NCI-H2227 treated with DMSO at 0.1 percent for 48 hours (cell line): ENCODE measurements around the gene GBA2.

ENCODE experiments used
- DNase-seq: peaks from one replicate; lab custom pipeline; 2025; lab: John Stamatoyannopoulos, UW

GBA2 gene

GRCh38 chr9:35714579-35715252, 34.3 kb downstream of the GBA2 start:
- no peak for DNase-seq

- DNase-seq: no peak
Measured at GRCh38 chr9:35714123-35714522, 34.9 kb downstream of the GBA2 start.

DNA sequence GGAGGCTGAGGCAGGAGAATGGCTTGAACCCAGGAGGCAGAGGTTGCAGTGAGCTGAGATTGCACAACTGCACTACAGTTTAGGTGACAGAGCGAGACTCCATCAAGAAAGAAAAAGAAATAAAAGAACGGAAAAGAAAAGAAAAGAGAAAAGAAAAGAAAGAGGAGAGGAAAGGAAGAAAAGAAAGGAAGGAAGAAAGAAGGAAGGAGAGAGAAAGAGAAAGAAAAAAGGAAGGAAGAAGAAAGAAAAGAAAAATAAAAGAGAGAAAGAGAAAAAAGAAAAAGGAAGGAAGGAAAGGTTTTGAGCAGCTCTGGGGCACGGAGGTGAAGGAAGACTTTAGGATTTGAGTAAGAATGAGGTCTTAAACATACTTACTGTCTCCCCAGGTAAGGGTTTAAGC, 35.5 kb downstream of the GBA2 start:
- DNase-seq: no peak

- DNase-seq: no peak
Measured at GRCh38 chr9:35712762-35713400, 36.1 kb downstream of the GBA2 start.

DNA sequence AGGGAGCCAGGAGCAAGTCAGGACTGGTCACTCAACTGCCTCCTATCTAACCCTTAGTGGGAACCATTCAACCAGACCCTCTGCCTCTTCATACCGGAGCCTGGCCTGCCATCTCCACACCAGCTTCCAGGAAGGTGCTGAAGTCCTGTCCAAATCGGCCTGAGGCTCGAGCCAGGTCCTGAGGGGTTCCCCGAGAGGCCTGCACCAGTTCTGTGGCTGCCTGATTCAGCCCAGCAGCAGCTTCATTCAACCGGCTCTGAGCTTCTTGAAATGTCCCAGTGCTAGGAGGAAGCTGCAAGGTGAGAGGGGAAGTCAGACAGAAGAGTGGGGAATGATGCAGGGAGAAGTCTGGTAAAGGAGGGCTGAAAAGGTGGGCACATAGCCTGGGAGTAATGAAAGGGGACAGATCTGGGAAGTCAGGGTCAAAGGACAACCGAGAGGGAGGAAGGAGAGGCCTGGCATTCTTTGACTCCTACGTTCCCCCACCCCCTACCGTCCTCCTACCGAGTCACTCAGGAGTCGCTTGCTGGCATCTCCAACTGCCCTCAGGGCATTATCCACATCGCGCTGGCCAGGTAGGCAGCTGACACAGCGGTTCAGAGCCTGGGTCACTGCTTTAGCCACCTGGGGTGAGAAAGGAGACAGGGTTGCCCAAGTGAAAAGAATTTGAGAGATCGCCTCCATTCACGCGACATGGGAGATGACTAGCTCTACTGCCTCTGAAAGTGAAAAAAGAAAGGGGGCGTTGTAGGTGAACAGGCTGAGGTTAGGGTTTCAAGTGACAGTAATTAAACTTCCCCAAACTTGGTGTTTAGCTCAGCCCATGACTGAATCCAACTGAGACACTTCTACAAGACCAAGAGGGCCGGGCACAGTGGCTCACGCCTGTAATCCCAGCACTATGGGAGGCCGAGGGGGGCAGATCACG, 37.3 kb downstream of the GBA2 start:
- no peak for DNase-seq

GRCh38 chr9:35710818-35711500, 38.1 kb downstream of the GBA2 start:
- DNase-seq: no peak

GRCh38 chr9:35708146-35708545, 40.9 kb downstream of the GBA2 start:
- DNase-seq: no peak

DNA sequence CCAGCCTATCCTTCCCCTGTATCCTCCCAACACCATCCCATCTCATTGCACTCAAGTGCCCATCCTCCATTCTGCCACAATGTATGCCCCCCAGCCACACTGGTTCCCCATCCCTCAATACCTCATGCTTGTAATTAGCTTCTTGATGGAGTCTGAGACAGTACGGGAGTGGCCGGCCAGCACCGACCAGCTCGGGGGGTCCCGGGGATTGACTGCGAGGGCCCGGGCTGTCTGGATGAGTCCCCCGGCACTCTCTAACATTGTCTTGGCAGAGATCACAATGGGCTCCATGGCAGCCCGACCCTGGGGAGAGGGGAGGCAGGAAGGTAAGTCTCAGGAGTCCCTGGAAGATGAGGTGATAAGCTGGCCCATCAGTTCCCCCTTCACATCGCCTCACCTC, 42.1 kb downstream of the GBA2 start:
- DNase-seq: no peak

- DNase-seq: no peak
Measured at GRCh38 chr9:35705836-35706430, 43.1 kb downstream of the GBA2 start.

DNA sequence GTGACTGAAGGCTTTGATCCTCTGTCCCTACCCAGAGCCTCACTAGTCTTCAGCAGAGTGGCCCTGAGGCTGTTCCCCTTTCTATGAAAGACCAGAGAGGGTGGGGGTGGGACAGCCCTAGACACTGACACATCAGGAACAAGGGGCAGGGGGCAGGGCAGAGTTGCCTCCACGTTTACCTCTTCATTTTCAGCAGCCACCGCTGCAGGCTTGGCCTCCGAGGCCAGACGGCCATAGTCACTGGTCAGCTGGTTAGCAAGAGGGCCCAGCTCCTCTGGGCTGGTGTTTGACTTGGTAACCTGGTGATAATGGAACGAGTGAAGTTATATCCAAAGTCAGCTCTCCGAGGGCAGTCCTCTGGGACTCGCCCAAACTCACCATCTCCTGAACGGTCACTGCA, 43.7 kb downstream of the GBA2 start:
- no peak for DNase-seq

GRCh38 chr9:35703906-35704672, 44.9 kb downstream of the GBA2 start:
- no peak for DNase-seq

- DNase-seq: no peak
Measured at GRCh38 chr9:35702696-35703095, 46.3 kb downstream of the GBA2 start.

- no peak for DNase-seq
Measured at GRCh38 chr9:35700942-35701341, 48.1 kb downstream of the GBA2 start.

GRCh38 chr9:35700031-35700430, 49.0 kb downstream of the GBA2 start:
- no peak for DNase-seq

- DNase-seq: no peak
Measured at GRCh38 chr9:35698231-35698630, 50.8 kb downstream of the GBA2 start.

- no peak for DNase-seq
Measured at GRCh38 chr9:35697486-35697885, 51.5 kb downstream of the GBA2 start.

DNA sequence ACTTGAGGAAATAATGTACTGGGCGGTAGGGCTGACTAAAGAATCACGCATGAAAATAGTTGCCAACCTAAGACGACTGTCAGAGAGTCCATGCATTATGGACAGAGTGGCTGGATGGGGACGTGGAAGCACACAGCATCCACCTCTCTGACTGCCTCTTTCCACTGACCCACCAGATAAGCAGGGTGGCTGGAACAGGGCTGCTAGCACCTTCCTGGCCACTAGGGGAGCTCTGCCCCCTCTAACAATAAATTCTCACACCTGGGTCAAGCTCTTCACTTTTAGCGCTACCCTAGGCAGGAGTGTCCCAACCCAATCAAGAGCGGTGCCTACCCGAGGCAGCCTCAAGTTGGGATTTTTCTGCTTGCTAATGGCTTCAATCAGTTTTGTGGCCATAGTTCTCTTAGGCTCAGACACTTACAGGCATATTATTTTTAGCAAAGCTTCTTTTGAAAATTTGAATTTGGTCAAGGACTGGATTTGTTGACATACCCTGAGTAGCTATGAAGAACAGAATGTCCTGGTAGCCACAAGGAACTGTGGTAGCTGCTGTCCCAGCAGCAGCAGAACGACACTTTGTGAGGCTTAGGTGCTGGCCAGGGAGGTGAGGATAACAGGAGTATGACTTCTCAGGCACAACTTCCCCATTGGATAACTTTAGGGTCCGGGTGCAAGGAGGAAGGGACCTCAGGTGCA, 52.4 kb downstream of the GBA2 start:
- DNase-seq: no peak

GRCh38 chr9:35695943-35696401, 53.1 kb downstream of the GBA2 start:
- DNase-seq: no peak

DNA sequence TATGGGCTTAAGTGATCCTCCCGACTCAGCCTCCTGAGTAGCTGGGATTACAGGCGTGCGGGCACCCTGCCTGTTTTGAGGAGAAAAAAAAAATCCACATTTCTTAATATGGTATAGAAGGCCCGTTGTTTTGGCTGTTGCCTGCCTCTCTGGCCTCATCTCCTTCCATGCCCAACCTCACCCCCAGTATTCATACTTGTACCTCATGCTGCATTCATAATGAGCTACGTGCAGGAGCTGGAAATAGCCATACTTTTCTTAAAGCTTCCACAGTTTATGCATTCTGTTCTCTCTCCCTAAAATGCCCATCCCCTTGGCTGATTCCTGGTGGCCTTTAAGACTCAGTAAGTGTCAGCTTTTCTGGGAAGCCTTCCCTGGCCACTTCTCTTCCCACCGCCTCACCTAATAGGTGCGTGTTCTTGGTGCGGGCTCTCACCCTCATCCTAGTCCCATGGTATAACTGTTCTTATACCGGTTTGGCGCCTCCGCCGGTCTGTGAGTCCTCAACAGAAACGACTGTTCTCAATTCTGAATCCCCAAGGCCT, 57.2 kb downstream of the GBA2 start:
- DNase-seq: no peak

DNA sequence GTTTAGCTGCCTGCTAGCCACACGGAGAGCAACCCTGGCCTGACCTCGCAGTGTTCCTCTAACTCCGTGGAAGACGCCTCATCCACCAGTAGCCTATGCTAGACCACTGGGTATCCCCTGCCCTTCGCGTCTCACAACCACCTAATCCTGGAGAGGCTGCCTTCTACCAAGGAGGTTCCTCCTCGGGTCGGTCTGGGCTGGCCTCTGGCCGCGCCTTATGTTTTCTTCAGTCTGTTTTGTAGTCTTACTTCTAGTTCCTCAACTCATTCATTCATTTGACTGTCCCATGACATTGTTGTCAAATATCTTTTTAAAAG, 57.7 kb downstream of the GBA2 start:
- DNase-seq: peak; percentile 33
